B cell (primary cell): ENCODE results near the gene SGIP1.

Experiments used
- EZH2 ChIP-seq: IDR thresholded peaks from 2 replicates; pipeline ENCODE4 v1.6.1; 2012; ENCODE audit warnings: borderline replicate concordance, low read depth, mild to moderate bottlenecking, moderate library complexity, low read length; ENCODE audit not compliant: insufficient read depth, poor library complexity, severe bottlenecking
- TF ChIP-seq, protein P1 (sequence below): fragments of 200-600 bp; IDR thresholded peaks from one replicate; pipeline ENCODE4 v1.8.0; 2022; ENCODE audit warnings: antibody characterized with exemption, mild to moderate bottlenecking

DNA sequence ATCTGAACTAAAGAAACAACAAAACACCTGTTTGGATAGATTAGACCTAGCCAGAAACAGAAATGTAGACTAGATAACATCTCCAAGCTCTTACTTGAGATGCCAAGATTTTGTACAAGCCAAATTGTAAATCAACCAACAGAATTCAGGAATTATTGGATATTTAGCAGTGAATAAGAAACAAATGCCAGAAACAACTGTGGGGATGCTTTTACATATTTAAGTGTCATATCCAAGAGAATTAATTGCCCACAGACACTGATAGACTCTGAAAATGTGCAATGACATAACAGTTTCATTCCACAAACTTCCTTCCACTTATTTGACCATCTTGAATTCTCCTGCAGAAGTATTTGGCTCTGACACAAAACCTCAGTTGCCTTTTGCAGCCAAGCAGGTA is 92.3 kb downstream of the SGIP1 start:
- TF ChIP-seq, protein P1, sequence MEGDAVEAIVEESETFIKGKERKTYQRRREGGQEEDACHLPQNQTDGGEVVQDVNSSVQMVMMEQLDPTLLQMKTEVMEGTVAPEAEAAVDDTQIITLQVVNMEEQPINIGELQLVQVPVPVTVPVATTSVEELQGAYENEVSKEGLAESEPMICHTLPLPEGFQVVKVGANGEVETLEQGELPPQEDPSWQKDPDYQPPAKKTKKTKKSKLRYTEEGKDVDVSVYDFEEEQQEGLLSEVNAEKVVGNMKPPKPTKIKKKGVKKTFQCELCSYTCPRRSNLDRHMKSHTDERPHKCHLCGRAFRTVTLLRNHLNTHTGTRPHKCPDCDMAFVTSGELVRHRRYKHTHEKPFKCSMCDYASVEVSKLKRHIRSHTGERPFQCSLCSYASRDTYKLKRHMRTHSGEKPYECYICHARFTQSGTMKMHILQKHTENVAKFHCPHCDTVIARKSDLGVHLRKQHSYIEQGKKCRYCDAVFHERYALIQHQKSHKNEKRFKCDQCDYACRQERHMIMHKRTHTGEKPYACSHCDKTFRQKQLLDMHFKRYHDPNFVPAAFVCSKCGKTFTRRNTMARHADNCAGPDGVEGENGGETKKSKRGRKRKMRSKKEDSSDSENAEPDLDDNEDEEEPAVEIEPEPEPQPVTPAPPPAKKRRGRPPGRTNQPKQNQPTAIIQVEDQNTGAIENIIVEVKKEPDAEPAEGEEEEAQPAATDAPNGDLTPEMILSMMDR, result no peak
- no peak for TF ChIP-seq EZH2
